ENCODE measurements around the gene MDFI. TPM values are rescaled to one million over a fixed set of nuclear protein-coding genes. Genes with fewer than 3 reads are reported as not detected.

The MDFI gene
- polyA plus RNA-seq, 1 of the 3 experiments (the other 2 are of a cell fraction) = 7.0 TPM

GRCh38 chr6:41654698-41655151, 16.5 kb downstream of the MDFI start:
- Histone ChIP-seq H4K20me1 (ENCODE audit: insufficient read depth) (no peaks in the 10 kb centered on the region), H3K36me3 (replicated peaks in 1 of 2; ENCODE audit: control insufficient read depth in 1 of 2, insufficient read depth in 2 of 2, low read length in 1 of 2) (no peaks in the 10 kb centered on the region), H3K9me2 (no peaks in the 10 kb centered on the region), H3K4me2 (no peak overlapping the region), H3K9me3 (no peaks in the 10 kb centered on the region), H3K27ac (ENCODE audit: low read depth in 2 of 2, low read length in 1 of 2) (no peak overlapping the region), H2AFZ (ENCODE audit: low read depth) (no peak overlapping the region), H3K4me1 (ENCODE audit: control insufficient read depth in 1 of 2, insufficient read depth in 2 of 2, low read depth in 1 of 2, low read length in 1 of 2) (peaks cover 0 to 8% of the 10 kb centered on the region in 2 experiments; a peak in 1 of 4 replicates), H3K79me2 (ENCODE audit: insufficient read depth) (no peaks in the 10 kb centered on the region), H3K9ac (no peak overlapping the region), H3F3A (replicated peaks; ENCODE audit: insufficient read depth) (no peaks in the 10 kb centered on the region), H3K4me3 (ENCODE audit: low read depth in 2 of 2, low read length in 1 of 2) (no peak overlapping the region), H3K27me3 (ENCODE audit: insufficient read depth) (no peaks in the 10 kb centered on the region)
- POLR2A ChIA-PET = no interaction called here
- CTCF ChIA-PET = interaction anchor here (1.0 kb wide), 2 partner anchors 29 to 80 kb away, joined by 3 read pairs; no protein-coding TSS in a partner anchor
- no peak for DNase-seq
- no peak for TF ChIP-seq SIN3A (IDR thresholded peaks at IDR 0.05; ENCODE audit: borderline replicate concordance, low read depth, low read length)
- TF ChIP-seq SMC3 (IDR thresholded peaks at IDR 0.05; ENCODE audit: low read depth, low read length) = no peak
- TF ChIP-seq RAD21 (IDR thresholded peaks at IDR 0.05; ENCODE audit: low read length) = no peak
- no peak for TF ChIP-seq TCF12 (IDR thresholded peaks at IDR 0.05)
- TF ChIP-seq TAF1 (IDR thresholded peaks at IDR 0.05; ENCODE audit: borderline replicate concordance, low read depth, low read length) = no peak
- no peak for TF ChIP-seq ELF1 (IDR thresholded peaks at IDR 0.05)
- TF ChIP-seq USF1 (IDR thresholded peaks at IDR 0.05; ENCODE audit: borderline replicate concordance, low read depth) = no peak
- no peak for TF ChIP-seq FOXJ3 (CRISPR knock-in tag; IDR thresholded peaks at IDR 0.05)
- no peak for TF ChIP-seq EP300 (IDR thresholded peaks at IDR 0.05; ENCODE audit: borderline replicate concordance in 1 of 2, low read depth in 1 of 2, low read length in 1 of 2)
- no peak for TF ChIP-seq RFX5 (IDR thresholded peaks at IDR 0.05; ENCODE audit: low read length)
- no peak for TF ChIP-seq GABPA (IDR thresholded peaks at IDR 0.05; ENCODE audit: low read depth)
- no peak for TF ChIP-seq FOSL2 (IDR thresholded peaks at IDR 0.05; ENCODE audit: borderline replicate concordance, low read depth)
- no peak for TF ChIP-seq RXRA (IDR thresholded peaks at IDR 0.05; ENCODE audit: borderline replicate concordance, low read depth)
- TF ChIP-seq RCOR1 (IDR thresholded peaks at IDR 0.05; ENCODE audit: low read length) = no peak
- no peak for TF ChIP-seq POLR2AphosphoS5 (IDR thresholded peaks at IDR 0.05; ENCODE audit: low read depth, low read length)
- TF ChIP-seq FOXM1 (IDR thresholded peaks at IDR 0.05; ENCODE audit: low read depth) = no peak
- TF ChIP-seq GATA2 (CRISPR knock-in tag; IDR thresholded peaks at IDR 0.05) = no peak
- no peak for TF ChIP-seq CTCF (IDR thresholded peaks at IDR 0.05)
- WGBS (ENCODE audit: low lambda C conversion rate) = 87% methylated on average over 8 of the region's 8 CpGs

- Histone ChIP-seq H3K4me3 (ENCODE audit: low read depth in 2 of 2, low read length in 1 of 2) (no peak overlapping the region), H3K9ac (no peak overlapping the region), H3K9me3 (no peaks in the 10 kb centered on the region), H3K79me2 (ENCODE audit: insufficient read depth) (no peaks in the 10 kb centered on the region), H3K4me1 (ENCODE audit: control insufficient read depth in 1 of 2, insufficient read depth in 2 of 2, low read depth in 1 of 2, low read length in 1 of 2) (peaks cover 0 to 8% of the 10 kb centered on the region in 2 experiments; a peak in 1 of 4 replicates), H3K27me3 (ENCODE audit: insufficient read depth) (no peaks in the 10 kb centered on the region), H3K4me2 (no peak overlapping the region), H2AFZ (ENCODE audit: low read depth) (no peak overlapping the region), H4K20me1 (ENCODE audit: insufficient read depth) (no peaks in the 10 kb centered on the region), H3K36me3 (replicated peaks in 1 of 2; ENCODE audit: control insufficient read depth in 1 of 2, insufficient read depth in 2 of 2, low read length in 1 of 2) (no peaks in the 10 kb centered on the region), H3K9me2 (no peaks in the 10 kb centered on the region), H3F3A (replicated peaks; ENCODE audit: insufficient read depth) (no peaks in the 10 kb centered on the region), H3K27ac (ENCODE audit: low read depth in 2 of 2, low read length in 1 of 2) (no peak overlapping the region)
- no peak for TF ChIP-seq RAD21 (IDR thresholded peaks at IDR 0.05; ENCODE audit: low read length)
- no peak for TF ChIP-seq GATA2 (CRISPR knock-in tag; IDR thresholded peaks at IDR 0.05)
- no peak for TF ChIP-seq CHD2 (IDR thresholded peaks at IDR 0.05; ENCODE audit: low read length, partially characterized antibody)
- no peak for TF ChIP-seq RCOR1 (IDR thresholded peaks at IDR 0.05; ENCODE audit: low read length)
- no peak for TF ChIP-seq NFIC (IDR thresholded peaks at IDR 0.05; ENCODE audit: borderline replicate concordance)
- no peak for TF ChIP-seq RFX5 (IDR thresholded peaks at IDR 0.05; ENCODE audit: low read length)
- TF ChIP-seq EP300 (IDR thresholded peaks at IDR 0.05; ENCODE audit: borderline replicate concordance in 1 of 2, low read depth in 1 of 2, low read length in 1 of 2) = no peak
- no peak for TF ChIP-seq RXRA (IDR thresholded peaks at IDR 0.05; ENCODE audit: borderline replicate concordance, low read depth)
- TF ChIP-seq TEAD4 (IDR thresholded peaks at IDR 0.05; ENCODE audit: borderline replicate concordance, insufficient read depth) = no peak
- TF ChIP-seq SIN3A (IDR thresholded peaks at IDR 0.05; ENCODE audit: borderline replicate concordance, low read depth, low read length) = no peak
- TF ChIP-seq USF1 (IDR thresholded peaks at IDR 0.05; ENCODE audit: borderline replicate concordance, low read depth) = no peak
- no peak for TF ChIP-seq EZH2phosphoT487 (IDR thresholded peaks at IDR 0.05; ENCODE audit: borderline replicate concordance, low read depth)
- no peak for TF ChIP-seq MAX (IDR thresholded peaks at IDR 0.05; ENCODE audit: low read depth)
- DNase-seq = no peak
- 86% methylated on average over 7 of the region's 8 CpGs for WGBS (ENCODE audit: low lambda C conversion rate)
- CTCF ChIA-PET = interaction anchor here (1.0 to 1.3 kb wide), 2 partner anchors 29 to 80 kb away, joined by 3 to 6 read pairs; no protein-coding TSS in a partner anchor
- POLR2A ChIA-PET = no interaction called here
Observed at GRCh38 chr6:41655176-41655575, 16.9 kb downstream of the MDFI start.

All from SK-N-SH (cell line).